Muscle of back (tissue), 11 donors: ENCODE data around the gene TSHR. TPM values are rescaled to one million over a fixed set of nuclear protein-coding genes. Genes with fewer than 3 reads are reported as not detected.
A peak's percentile ranks its signal among the peaks of the same experiment; 100 is the strongest.
"Not testable (repeated sequence)": the region's sequence is repeated elsewhere in the genome, so short reads cannot be mapped to it uniquely, and the experiment has no call there.

Experiments used
- DNase-seq, 3 donors: peaks; one replicate each; pipeline versions ENCODE4 v3.0.0 to v3.0.0-alpha.2; 2013
- polyA plus RNA-seq, 10 donors: library from polyadenylated mRNA; unstranded; fragments of 120-200 nt; gene quantifications; one replicate each; pipeline ENCODE4 v1.2.1, GENCODE V29; 2013; ENCODE audit not compliant: insufficient read length in 10 of 10

Gene TSHR
- polyA plus RNA-seq, 10 donors: 0.12 to 2.5 (median 0.57) TPM

DNA sequence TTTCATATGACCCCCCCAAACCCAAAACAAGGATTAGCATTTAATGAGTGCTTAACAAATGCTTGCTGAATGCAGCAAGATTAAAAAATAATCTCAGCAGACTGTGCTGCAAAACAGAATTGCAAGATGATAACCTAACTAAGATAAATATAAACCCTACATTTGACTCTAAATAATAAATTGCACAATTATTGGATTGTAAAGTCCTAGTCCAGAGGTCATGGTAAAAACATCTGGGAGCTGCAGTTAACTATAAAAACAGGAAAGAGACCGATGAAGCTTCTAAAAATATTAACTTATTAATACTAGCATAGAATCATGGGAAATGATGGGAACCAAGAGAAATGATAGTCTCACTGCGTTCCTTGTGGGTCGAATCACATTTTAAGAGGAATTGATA, 37.2 kb downstream of the TSHR start:
- DNase-seq: no peak

DNA sequence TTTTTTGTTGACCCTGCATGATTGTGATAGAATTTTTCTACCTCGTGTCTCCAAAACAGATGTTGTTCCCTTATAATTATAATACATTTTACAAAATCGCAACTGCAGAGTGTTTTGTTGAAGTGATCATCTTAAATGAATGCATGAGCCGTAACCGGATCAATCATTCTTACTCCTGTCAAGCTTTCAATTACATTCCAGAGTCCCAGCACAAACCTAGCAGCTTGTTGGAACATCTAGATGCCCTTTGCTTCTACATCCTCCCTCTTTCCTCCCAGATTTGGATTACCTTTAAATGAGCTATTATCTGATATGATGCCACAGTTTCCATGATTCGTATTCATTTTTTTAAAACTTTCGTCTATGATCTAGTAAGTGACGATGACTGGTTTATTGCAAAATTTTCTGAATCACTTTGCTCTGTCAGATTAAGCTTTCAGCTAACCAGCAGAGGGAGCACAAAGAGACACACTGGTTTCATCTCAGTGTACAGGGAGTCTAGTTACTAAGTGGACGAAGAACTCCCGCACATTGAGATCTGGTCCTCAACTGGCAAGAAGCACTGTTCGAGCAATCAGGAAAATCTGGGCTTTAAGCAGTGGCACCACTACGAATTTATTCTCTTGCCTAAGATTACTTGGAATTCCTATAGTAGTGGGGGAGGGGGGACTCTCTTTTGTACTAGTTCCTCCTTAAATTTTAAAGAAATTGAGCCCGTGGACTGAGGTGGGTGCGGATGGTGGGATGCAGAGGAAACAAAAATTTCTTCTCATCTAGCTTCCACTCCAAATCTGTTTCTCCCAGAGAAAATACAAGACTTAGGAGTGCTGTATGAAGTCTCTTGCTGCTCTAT, 40.9 kb downstream of the TSHR start:
- DNase-seq: peak; percentile 57 to 71 (median 66)

DNA sequence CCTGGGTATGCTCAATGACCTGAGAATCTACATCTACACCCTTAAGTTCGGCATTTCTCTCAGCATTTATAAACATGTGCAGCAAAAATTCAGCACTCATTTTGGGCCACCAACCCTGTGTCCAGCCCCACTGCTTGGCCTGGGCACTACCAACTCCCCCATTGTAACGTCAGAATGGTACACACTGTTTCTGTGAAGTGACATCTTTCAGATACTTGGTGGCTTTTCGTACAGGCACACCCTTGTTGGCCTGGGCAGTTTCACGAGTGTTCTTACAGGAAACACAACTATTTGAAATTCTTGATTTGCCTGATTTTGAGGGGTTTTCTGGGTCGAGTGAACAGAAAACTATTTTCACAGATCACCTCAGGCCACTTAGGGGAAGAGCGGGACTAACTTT, 46.0 kb downstream of the TSHR start:
- DNase-seq: no peak

DNA sequence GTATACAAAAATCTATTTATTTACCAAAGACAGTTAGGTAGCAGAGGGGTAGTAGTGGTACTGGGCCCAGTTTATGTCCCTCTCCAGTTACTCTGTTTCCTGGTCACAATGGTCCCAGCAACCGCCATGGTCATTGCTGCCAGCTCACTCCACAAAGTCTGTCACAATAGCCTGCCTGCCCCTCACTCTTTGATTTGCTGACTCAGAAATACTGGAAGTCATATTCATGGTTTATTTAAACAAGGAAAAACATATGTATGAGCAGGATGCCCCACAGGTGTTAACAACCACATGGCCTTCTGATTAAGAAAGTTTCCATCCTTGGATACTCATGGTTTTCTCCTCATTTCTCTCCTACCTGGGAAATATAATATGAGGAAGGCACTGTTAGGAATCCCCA, 49.2 kb downstream of the TSHR start:
- no peak for DNase-seq

DNA sequence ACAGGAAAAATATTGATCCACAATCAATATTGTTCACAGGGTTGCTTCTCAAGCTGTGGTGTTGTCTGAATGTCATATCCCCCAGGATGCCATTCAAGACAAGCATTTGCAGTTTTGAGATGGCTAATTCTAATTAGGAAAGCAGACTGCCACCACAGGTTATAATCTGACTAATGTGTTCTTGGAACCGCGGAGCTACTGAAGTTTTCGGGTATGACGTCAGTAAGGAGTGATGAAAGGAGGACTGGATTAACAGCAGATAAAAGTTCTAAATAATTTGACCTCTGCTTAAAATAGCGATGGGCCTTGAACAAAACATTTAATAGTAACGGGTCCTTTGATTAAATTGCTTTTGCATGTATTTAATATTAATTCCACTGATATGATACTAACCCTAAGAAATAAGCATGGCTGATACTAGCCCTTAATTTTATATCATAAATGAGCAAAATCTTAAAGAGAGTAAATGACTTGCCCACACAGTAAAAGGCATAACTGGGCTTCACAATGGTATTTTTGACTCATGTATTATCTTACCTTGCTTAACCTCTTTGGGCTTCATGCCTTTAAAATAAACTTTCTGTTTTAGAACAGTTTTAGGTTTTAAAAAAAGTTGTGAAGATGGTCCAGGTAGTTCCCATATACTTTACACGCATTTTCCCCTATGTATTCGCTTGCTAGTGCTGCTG, 50.3 kb downstream of the TSHR start:
- DNase-seq: no peak

DNA sequence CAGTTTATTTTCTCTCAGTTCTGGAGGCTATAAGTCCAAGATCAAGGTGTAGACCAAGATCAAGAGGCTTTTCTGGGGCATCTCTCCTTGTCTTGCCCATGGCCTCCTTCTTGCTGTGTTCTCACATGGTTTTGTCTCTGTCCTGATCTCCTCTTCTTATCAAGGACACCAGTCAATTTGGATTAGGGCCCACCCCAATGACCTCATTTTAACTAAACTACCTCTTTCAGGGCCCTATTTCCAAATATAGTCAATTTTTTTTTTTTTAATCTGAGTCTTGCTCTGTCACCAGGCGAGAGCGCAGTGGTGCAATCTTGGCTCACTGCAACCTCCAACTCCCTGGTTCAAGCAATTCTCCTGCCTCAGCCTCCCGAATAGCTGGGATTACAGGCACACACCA, 50.8 kb downstream of the TSHR start:
- DNase-seq: no peak

DNA sequence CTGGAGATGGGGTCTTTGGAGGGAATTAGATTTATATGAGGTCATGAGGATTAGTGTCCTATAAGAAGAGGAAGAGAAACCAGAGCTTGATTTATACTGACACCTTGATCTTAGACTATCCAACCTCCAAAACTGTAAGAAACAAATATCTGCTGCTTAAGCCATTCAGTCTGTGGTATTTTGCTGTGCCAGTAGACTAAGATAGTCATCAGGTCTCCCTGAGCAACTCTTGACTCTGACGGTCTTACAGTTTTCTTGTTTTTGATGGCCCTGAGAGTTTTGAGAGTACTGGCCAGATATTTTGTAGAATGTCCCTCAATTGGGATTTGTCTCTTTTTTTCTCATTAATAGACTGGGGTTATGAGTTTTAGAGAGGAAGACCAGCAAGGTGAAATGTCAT, 51.7 kb downstream of the TSHR start:
- no peak for DNase-seq

DNA sequence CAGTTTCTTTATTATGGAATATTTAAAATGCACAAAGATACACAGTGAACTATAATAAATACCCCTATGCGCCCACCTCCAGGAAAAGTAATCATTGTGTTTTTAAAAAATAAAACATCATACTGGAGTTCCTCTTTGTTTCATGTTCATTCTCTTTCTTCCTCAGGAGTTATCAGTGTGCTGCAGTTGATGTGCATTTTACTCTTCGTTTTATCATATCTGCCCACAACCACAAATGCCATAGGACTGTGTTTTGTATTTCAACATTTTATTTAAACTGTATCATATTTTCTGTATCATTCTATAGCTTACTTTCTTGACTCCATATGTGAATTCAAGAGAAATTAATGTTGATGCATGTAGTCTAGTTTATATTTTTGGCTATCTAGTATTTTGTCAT, 53.9 kb downstream of the TSHR start:
- DNase-seq: no peak

DNA sequence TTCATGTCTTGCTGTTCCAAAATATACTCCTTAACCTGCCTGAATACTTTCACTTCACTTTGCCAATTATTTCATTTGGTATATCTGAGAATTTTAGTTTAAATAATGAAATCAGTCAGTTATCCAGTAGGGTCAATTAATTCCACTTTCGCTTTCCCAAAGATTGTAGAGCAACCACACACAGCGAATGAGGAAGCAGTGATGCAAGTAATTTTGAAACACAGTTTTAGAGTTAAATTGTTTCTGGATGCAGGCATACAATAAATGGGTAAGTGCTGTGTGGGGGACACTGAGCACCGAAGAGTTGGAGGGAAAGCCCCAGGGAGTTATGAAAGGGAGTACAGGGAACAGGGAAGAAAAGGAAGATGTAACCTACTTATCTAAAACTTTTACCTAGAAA, 62.8 kb downstream of the TSHR start:
- peak in 1 of 3 donors; percentile 7 for DNase-seq

DNA sequence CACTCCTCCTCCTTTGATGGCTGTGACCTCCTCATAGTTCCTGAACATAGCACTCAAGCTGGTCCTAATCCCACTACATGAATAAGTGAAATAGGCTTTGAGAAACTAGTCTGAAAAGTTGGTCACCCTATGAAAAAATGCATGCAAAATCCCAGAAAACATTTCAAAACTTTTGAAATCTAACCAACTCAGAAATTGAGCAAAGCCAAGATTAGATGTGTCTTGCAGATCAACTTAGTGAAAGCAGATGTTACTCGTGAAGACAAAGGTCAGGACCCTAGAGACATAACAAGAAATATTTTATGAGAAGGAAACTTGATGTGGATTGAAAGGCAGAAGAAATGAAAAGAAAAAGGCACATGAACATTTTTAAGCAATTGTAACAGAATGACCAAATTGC, 63.3 kb downstream of the TSHR start:
- DNase-seq: peak in 1 of 3 donors; percentile 16

DNA sequence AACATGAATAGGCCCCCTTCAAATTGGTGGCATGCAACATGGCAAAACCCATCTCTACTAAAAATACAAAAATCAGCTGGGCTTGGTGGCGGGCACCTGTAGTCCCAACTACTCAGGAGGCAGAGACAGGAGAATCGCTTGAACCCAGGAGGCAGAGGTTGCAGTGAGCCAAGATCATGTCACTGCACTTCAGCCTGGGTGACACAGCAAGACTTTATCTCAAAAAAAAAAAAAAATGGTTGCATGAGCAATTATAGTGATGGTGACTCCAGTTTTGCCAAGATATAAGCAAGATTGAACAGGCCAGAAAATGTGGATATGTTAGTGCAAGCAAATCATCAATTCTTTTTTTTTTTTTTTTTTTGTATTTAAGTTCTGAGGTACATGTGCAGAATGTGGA, 63.7 kb downstream of the TSHR start:
- DNase-seq: not testable (repeated sequence)

DNA sequence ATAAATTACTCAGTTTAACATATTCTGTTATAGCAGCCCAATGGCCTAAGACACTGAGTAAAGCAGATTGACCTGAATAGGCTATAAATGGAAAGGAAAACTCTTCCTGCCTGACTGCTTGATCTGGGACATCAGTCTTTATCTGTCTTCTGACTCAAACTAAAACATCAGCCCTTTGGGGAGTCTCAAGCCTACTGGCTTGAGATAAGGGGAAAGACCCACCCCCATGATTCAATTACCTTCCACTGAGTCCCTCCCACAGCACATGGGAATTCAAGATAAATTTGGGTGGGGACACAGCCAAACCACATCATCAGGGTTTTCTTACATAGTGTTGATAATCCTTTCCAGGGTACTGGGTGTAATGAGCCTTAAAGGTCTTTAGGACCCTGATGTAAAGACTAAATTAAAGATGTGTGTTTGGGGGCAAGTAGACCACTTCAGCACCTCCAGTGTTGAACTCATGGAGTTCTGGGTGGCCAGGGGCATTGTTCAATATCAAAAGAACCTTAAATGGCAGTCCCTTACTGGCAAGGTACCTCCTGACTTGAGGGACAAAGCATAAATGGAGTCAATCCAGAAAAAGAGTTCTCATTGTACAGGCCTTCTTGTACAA, 67.8 kb downstream of the TSHR start:
- DNase-seq: no peak

DNA sequence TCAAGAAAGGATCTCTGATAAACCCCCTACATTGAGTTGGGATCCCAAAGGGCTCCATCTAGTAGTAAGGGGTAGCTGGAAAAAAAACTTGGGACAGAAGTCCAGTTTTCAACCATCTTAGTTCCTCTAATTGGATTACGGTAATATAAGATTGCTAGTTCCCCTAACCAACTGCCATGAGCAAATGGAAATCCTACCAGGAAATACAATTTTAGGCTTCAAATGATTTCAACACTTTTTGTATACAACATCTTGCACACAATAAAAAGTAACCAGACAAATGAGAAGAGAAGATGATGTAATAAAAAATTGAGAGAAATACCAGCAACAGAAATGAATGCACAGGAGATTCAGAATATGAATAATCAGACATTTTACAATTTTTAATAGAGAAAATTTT, 73.0 kb downstream of the TSHR start:
- no peak for DNase-seq

DNA sequence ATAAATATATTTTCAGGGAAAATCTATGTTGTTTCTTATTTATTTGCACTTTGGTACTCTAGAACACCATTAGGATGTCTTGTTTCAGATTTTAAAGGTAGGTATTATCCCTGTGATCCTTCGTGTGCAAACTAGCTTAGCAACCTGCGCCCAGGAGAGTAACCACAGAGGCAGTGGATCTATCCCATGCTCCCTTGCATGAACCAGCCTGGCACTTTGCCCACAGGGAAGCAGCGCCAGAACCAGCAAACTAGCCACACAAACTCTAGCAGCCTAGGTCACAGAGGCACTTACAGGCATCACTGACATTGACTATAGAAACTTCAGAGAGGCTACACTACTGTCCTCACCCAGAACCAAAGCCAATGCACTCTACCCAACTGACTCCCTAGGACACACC, 76.1 kb downstream of the TSHR start:
- no peak for DNase-seq

DNA sequence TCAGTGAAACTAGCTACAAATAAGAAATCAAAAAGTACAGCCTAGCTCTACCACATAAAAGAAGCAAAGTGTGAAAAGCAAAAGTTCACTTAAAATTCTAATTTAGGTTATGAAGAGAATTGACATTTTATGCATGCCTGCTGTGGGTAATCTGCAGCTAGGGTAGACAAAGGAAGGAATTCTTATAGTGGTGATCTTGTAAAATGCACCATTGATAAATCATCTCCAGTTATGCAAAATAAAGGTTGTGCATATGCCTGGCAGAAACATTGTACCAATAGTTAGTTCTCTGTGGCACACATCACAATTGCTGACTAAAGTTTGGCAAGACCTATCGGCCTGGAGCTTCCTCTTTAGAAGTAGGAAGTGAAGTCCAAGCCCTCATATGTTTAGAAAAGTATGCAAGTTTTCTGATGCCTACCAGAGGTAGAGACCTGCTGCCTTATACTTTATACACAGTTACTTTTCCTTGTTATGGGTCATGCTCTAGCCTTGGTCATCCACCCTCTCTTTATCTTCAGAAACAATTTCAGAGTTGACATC, 78.3 kb downstream of the TSHR start:
- DNase-seq: no peak

DNA sequence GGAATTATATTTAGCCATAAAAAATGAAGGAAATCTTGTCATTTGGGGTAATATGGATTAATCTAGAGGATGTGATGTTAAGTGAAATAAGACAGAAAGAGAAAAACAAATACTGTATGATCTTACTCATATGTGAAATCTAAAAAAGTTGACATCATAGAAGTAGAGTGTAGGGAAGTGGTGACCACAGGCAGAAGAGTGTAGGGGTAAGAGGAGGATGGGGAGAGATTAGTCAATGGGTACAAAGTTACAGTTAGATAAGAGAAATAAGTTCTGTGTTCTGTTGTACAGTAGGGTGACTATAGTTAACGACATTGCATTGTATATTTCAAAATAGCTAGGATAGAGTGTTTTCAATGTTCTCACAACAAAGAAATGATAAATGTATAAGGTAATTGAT, 87.0 kb downstream of the TSHR start:
- DNase-seq: no peak

DNA sequence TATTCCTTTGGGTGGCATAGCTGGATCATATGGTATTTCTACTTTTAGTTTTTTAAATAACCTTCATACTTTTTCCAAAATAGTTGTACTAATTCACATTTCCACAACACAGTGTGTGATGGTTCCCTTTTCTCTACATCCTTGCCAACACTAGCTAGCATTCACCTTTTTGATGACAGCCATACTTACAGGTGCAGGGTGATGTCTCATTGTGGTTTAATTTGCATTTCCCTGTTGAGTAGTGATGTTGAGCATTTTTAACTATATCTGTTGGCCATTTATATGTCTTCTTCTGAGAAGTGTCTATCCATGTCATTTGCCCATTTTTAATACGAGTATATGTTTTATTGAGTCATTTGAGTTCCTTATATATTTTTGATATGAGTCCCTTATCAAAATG, 96.1 kb downstream of the TSHR start:
- DNase-seq: no peak

DNA sequence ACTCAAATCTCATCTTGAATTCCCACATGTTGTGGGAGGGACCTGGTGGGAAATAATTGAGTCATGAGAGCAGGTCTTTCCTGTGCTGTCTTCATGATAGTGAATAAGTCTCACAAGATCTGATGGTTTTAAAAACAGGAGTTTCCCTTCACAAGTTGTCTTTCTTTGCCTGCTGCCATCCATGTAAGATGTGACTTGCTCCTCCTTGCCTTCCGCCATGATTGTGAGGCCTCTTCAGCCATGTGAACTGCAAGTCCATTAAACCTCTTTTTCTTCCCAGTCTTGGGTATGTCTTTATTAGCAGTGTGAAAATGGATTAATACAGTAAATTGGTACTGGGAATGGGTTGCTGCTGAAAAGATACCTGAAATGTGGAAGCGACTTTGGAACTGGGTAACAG, 98.6 kb downstream of the TSHR start:
- DNase-seq: not testable (repeated sequence)

DNA sequence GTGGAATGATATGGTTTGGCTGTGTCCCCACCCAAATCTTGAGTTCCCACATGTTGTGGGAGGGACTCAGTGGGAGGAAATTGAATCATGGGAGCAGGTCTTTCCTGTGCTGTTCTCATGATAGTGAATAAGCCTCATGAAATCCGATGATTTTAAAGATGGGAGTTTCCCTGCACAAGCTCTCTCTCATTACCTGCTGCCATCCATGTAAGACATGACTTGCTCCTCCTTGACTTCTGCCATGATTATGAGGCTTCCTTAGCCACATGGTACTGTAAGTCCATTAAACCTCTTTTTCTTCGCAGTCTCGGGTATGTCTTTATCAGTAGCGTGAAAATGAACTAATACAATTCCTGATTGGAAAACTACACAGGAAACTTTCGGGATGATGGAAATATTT, 100.5 kb downstream of the TSHR start:
- no peak for DNase-seq

DNA sequence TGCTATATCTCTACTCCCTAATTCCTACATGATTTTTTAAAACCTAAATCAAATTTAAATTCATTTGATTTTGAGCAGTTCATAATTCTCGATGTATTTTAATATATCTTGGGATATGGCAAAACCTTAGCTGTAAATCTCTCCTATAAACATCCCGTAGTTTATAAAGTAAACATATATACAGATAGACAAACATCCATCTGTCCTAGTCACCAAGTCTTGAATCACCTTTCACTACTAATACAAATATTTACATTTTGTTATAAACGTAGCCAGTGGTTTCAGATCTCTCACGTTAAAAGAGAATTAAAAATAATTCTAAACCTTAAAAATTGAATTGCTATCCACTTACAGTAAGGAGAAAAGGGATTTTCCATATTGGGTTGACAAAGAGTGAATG, 107.0 kb downstream of the TSHR start:
- DNase-seq: no peak

DNA sequence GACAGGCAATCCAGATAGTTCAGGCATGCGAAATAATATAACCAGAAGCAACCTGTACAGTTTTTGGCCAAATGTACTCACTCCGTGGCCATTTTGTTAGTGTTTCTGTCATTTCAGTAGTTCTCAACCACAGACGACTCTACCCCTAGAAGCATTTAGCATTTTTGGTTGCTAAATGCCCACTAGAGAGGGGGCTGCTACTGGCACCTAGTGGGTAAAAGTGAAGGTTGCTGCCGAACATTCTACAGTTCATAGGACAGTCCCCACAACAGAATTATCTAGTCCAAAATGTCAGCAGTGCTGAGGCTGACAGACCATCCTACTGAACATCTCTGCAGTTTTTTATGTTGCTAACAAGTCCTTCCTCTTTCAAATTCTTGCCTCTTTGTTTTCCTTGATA, 107.4 kb downstream of the TSHR start:
- peak in 1 of 3 donors; percentile 6 for DNase-seq

DNA sequence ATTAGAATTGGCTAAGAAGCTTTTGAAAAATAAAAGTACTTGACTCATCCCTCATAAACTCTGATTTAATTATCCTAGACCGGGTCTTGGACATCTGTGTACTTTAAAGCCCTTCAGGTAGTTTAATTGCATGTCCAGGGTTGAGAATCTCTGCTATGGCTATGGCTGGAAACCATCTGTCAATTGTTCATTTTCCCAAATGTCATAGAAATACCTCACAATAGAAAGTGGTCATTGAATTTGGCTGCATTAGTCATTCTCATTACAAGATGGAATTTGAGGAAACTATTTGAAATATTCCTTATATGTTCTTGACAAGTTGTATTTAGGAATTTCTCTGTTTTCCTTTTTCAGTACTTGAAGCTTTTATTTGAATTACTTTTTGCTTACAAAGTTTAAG, 111.3 kb downstream of the TSHR start:
- DNase-seq: no peak

DNA sequence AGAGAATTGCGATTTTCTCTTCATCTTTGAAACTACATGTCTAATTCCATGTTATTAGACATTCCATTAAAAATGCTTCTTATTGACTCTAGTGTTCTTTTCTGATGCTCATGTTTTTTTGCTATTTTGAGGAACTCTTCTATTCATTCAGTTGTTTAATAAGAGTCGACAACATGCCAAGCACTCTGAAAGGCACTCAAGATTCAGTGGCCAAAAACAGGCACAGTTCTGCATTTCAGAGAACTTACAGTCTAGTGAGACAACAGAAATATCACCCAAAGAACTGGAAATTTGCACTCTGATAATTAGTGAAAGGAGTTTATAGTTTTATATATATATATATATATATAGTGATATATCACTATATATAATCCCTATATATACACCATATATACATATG, 111.7 kb downstream of the TSHR start:
- no peak for DNase-seq
